HL-60/S4 treated with retinoic acid at 250 ng/mL for 4 days and 3 days (cell line): ENCODE data around the gene ANGPTL2.

Experiments
- in situ Hi-C: fragments of 300-500 bp; cut with MboI; formaldehyde crosslinking; loops from 2 replicates; pipeline ENCODE4 v1.7.0; 2022; ENCODE audit warnings: low sequenced_read_pairs

ANGPTL2 gene

DNA sequence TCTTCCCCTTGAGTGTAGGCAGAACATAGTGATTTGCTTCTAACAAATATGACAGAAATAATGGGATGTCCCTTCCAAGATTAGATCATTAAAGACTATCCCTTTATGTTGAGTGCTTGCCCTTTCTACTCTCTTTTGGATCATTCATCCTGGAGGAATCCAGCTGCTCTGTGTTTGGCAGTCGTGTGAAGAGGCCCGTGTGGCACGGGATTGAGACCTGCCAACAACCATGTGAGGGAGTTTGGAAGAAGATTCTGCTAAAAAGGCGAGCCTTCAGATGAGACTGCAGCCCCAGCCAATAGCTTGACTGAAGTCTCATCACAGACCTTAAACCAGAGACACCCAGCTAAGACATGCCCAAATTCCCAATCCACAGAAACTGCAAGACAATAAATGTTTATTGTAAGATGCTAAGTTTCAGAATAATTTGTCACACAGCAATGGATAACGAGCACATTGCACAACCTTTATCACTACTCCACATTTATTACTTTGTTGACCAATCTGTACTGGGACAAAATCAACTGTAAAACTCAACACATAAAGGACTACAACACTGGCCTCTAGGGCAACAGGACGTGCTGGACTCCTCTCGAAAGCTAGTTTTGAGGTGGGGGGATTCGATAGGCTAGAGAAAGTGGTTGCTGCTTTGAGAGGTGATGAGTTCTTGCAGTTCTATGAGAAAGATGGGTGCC is 42.8 kb downstream of the ANGPTL2 start:
- in situ Hi-C loops: no loop called here

DNA sequence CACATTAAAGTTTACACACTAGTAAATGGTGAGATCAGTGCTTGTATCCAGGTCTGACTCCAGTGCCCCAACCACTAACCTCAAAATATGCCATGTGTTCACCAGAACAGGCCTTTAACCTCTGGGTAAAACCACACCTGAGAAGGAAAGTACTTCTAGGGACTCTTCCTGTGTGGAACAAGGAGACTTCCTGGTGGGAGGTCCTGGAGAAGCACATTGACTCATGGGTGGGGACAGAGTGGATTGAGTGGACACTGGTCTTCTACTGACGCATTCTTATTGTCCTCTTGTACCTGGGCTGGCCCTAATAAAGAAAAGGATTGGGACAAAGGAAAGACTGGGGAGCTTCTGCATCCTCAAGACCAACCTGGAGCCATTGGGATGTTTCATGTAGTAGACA is 43.4 kb downstream of the ANGPTL2 start:
- in situ Hi-C loops: no loop called here

DNA sequence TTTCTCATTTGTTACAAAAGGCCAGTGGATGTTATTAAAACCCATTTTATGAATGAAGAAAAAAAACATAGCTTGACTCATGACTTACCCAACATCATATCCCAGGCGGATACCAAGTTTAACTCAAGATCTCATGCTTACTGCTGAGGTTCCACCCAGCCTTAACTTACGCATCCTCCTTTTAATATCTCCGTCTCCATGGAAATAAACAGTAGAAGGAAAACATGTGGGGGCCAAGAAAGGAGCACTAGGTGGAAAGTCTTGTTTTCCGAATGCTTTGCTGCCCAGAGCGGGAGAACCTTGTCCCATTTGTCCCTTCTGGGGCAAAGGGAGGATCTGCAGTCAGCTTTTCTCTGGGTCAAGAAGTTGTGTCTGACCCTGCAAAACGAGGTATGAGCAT is 44.1 kb downstream of the ANGPTL2 start:
- in situ Hi-C loops: no loop called here

DNA sequence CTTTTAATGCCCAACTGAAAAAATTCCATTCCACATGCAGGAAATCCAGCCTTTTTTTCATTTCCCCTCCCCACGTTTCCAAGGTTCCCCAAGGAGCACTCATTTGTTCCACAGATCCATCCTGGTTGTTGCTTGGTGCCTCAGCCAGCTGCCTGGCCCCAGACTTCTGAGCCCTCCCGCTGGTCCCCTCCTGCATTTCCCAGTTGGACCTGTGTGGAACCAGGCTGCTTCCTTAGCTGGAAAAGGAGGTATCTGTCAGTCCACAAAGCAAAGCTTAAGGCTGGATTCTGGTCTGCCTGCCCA is 44.8 kb downstream of the ANGPTL2 start:
- in situ Hi-C loops: no loop called here

DNA sequence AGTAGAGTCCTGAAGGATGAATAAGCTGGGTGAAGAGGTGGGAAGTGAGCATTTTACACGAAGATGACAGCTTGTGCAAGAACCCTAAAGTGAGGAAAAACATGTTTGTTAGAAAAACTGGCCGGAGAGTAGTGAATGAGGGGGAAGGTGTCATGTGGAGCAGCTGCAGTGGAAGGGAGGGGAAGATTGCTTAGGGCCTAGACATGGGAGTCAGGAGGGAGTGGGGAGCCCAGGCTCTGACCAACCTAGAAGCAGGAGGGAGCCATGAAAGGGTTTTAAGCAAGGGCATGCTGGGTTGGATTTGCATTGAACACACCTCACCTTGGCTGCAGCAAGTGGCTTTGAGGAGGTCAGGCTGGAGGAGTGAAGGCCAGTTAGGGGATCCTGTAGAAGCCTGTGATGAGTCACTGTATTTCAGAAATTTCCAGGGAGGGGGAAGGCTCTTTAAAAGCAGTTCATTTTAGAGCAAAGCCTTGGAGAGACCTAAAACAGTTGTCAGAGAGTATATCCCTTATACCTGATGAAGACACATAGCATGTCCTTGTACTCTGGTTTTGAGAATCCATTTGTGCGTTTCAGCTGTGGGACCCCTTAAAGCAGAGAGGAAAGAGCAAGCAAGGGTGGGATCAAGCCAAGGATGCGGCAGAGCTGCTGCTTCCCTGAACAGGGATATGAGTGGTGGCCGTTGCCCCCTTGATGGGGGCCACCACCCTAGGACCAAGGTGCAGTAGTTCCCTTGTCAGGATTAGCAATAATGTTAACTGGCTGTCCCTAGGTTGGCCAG is 45.4 kb downstream of the ANGPTL2 start:
- in situ Hi-C loops: no loop called here

DNA sequence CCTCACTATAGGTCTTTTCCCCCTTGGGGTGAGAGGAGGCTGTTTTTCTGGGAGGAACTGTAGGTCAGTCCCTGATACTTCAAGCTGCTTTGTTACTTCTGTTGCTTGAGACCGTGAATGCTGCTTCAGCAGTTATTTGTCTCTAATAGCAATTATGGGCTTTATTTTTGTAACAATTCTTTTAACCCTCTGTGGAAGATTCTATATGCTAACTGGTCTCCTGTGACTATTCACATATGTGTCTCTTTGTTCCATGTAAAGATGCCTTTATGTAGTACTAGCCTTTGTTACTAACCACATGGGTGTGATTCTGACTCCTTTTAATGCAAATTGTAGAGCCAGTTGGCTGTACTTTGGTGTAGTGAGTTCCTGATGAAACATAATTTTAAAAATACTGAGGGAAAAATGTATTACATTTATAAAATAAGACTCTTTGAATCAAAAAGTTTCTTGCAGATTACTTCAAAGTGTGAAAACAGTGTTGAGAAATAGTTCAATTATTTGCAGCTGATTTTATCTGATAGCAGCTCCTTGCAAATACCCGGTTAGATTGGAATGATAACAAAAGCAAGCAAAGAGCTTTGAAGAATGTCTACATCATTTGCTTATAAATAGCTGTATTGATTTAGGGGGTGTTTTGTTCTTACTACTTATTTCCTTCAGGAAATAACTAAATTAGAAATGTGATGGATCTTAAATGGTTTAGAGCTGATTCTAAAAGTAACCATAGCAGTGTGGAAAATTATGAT is 46.6 kb downstream of the ANGPTL2 start:
- in situ Hi-C loops: no loop called here

DNA sequence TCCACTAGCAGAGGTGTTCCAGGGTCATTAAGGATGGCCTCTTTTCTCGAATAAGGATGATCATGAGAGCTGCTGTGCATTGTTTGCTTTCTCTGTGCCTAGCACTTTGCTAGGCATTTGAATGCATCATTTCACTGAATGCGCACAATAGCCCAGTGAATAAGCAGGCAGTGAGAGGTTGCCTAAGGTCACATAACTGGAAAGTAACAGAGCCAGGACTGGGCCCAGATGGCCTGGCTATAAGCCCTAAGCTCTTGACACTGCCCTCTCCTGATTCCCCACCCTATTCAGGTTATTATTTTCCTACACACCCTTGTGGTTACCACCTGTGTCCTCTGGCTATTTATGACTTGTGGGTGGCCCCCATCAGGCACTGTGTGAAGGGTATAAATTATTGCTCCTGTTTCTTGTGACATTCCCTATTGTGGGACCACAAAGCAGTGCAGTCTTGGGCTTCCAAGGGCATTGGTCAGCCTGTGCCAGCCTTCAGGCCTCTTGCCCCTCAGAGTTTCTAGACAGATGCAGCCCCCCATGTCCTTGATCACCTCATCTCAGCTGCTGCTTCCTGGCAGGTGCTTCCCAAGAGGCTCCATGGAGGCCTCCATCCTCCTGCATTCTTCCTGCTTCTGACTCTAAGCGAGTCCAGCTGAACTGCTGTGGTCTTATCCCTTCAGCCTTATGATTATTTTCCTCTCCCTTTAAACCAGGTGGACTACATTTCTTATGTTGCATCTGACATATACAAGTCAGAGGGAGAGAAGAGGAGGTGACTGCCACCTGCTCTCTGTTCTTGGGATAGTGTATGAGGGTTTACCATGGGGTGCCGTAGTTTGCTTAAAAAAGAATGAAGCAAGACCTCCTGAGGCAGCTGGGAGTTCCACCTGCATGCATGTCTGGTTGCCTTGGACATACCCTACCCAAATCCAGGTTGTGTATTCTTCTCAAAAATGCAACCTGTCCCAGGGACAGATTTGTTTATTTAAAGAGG is 47.6 kb downstream of the ANGPTL2 start:
- in situ Hi-C loops: no loop called here

DNA sequence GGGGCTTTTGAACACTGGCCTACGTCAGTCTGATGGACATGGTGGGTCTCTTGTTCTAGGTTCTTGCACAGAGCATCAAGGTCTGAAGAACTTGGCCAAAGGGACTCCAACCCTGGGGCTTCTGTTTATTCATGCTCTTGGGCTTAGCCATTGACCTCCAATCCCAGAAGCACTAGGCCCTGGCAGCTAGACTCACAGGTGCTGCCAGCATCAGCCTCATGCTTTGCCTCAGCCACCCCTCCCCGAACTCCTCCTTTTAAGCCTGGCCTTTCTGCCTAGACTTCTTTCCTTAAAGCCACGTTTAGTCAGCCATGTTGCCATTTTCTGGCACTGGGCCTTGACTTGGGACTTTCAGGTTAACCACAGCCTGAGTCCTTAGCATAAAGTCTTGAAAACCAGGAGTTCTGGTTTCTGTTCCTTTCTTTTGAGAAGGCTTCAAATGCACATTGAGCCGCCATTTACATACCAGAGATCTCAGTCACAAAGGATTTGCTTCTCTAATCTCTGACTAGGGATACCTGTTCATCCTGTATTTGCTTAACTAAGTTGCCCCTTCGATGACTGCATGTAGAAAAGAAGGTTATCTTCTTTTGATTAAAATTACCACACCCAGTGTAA is 54.7 kb downstream of the ANGPTL2 start:
- in situ Hi-C loops: no loop called here

DNA sequence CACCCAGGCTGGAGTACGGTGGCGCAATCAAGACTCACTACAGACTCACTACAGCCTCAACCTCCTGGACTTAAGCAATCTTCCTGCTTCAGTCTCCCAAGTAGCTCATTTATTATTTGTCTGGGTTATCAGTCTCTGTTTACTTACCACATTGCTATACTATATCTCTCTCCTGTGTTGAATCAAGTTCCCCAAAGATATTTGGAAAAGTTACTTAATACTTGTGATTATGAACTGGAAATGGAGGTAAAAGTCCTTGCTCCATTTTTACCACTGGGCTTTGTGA is 55.6 kb downstream of the ANGPTL2 start:
- in situ Hi-C loops: no loop called here

DNA sequence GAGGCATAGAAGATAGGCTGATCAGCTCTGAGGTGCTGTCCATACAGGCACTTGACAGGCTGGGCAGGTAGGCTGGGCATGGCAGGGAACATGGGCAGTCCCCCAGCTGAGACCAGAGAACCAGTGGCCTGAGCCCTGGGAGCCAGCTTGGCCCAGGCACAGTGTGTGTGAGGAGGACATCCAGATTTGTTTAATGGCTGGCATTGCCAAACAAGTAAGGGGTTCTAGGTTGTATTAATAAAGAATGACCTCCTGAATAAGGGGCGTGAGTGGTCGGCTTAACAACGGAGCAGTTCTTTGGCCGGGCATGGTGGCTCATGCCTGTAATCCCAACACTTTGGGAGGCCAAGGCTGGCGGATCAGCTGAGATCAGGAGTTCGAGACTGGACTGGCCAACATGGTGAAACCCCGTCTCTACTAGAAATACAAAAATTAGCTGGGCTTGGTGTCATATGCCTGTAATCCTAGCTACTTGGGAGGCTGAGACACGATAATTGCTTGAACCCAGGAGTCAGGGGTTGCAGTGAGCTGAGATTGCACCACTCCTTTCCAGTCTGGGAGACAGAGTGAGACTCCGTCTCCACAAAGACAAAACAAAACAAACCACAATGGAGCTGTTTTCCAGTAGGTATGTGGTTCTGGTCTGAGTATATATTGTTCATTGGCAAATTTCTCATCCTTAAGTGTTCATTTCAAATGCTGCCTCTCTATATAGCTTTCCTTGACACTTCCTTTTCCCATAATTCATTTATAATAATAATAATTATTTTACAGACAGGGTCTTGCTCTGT is 56.2 kb downstream of the ANGPTL2 start:
- in situ Hi-C loops: no loop called here

DNA sequence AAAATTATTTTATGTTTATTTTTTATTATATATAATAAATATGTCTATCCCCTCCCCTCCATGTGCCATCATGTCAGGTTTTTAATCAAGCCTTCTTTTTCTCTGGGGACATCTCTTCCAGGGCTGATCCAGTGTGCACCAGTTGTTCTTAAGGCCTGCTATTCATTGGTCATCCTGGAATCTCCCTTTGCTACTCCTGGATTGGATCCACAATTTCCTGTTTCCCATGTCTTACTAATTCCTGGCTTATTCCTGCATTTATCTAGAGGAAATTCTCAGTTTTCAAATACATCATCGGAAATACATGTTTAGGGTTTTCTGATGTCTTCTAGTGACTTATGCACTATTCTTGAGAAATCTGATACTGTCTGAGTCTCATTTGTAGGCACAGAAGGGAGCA is 56.8 kb downstream of the ANGPTL2 start:
- in situ Hi-C loops: no loop called here

DNA sequence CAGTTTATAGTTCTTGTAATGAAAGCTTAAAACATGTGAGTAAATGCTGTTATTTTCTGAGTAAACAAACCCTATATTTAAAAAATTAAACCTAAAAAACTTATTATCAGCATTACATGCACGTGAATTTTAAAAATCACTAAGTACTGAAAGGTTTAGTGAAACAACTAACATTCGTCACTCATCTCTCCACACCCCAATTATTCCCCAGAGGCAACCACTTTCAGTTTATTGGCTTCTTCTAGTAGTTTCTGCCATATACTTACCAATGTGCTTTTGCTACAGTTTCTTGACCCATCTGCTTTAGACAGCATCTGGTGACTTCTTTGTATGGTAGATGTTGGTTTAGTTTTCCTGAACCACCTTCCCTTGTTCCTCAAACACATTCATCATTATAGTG is 58.1 kb downstream of the ANGPTL2 start:
- in situ Hi-C loops: no loop called here

DNA sequence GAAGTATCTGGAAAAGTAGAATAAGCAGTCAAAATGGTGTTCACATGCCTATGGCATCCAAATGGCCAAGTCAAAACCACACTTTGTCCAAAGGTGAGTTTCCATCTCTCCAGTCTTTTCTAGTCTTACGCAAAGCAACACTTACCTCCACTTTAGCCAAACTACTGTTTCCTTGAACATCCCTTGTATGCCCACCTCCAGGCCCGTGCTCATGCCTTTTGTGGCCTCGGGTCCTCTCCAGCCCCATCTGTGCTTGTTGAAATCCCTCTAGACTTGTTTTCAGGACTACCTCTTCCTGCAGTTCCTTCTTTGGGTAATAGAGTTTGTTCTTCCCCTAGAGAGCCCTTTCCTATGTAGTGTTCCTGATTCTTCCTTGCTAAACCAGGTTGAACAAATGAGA is 61.0 kb downstream of the ANGPTL2 start:
- in situ Hi-C loops: no loop called here

DNA sequence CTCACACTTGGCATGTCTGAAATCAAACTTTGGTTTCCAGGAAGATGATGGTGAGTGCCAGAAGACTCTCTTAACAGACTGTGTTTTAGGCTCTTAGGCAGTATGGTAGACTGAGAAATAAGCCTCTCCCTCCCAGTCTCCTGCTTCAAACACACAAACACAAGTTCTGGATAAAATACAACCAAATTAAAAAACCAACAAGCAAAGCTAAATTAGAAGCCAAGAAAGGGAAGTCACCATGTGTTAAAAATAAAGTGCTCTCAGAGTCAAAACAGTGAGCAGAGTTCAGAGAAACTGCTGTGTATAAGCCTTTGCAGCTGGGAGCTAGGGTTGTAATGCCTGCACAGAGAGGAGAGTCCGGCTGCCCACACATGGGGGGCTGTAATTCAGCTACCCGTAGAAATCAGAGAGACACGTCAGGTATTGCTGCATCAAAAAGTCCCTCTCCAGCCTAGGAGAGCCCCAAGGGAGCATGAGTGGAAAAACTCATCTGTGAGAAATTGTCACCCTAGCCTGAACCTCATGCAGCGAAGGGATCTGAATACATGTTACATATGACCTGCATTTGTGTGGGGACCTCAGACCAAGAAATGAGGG is 62.6 kb downstream of the ANGPTL2 start:
- in situ Hi-C loops: no loop called here

DNA sequence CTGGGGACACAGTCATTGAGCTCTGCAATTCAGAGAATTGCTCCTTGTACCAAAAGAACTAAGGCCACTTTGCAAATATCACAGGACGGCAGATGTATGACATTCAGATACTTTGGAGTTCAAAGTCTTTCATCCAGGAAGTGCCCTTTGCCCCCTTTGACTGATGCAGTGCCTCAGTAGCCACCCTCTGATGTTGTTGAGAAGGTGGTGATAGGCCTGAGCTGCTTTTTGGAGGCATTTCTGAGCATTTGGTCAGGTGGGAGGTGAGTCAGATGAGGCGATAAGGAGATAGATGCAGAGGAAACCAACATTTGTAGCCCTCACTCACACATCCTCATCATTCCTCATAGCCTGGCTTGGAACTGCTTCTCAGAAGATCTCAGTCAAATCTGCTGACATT is 63.4 kb downstream of the ANGPTL2 start:
- in situ Hi-C loops: no loop called here

DNA sequence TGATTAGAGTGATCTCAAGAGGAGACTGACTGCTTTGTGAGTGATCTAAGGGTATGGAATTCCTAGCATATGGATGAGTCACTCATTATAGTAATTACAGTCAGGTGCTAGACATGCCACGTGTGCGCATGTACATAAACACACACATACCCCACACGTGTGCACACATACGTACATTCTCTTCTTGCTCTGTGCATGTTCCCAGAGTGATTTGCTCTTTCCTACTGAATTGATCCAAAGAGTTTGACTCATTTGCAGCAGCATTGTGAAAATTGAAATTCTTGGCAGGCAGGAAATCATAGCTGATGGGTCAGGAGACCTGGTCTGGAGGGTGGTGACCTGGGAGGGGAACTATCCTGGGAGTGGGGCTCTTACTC is 63.8 kb downstream of the ANGPTL2 start:
- in situ Hi-C loops: no loop called here

DNA sequence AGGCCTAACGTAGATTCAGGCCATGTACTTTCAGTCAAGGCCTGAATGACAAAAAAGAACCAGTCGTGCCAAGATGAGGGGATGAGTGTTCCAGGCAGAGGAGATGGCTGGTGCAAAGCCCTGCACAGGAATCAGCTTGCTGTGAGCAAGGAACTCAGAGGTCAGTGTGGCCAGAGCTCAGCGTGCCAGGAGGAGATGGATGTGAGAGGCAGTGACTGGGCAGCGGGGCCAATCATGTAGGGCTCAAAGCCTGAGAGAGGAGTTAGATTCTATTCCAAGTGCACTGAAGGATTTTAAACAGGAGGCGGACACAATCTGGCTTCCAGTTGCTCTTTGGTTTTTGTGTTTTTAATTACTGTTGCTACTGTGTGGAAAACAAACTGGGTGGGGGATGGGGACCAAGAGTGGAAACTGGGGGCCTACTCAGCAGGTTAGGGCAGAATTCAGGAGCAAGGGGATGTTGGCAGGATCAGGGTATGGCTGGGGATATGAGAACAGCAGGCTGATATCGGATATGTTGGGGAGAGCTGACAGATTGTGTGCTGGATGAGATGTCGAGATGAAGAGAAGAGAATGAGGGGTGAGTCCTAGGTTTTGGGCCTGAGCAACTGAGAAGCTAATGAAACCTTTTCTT is 64.3 kb downstream of the ANGPTL2 start:
- in situ Hi-C loops: no loop called here

DNA sequence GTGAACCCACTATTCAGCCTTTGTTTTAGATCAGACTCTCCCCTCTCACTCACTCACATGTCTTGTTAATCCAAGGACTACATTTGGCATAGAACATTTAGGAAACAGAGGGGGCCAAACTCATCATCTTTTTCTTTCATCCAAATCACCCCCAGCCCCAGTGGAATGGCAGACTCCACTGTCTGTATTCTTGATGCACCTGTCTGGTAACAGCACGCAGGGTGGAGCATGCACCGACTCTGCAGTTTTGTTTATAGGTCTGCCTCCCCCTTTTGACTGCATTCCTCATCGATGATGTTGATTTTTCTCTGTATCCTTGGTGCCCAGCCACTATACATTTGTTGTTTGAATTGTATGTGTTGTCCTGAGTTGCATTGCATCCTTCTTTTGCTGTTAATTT is 66.0 kb downstream of the ANGPTL2 start:
- in situ Hi-C loops: no loop called here

DNA sequence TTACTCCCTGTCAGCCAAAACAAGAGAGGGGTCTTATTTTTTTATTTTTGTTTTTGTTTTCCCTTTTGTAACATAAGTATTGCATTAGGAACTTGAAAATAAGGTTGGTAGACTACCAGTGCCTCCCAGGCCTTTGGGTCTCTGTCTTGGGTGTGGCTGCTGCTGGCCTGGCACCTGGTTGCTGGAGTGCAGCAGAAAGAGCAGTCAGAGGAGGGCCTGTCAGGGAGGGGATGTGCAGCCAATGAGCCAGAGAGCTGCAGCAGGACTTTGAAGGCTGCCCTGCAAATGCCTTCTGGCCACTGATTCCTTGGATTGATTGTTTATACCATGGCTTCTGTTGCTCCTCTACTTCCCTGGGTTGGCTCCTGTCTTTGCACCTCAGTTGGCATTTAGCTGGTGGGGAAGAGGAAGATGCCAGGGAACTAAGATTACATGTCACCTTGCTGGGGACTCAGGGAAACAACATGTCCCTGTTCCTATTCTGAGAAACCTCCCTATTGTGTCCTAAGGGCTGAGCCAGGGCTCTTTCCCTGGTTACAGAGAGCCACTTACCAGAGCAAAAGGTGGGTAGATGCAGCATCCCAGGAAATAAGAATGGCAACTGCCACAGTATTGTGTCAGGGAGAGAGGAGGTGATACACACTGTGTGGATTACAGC is 66.6 kb downstream of the ANGPTL2 start:
- in situ Hi-C loops: no loop called here
